GM19238 (cell line): ENCODE results near the gene C22orf23.
A peak's percentile ranks its signal among the peaks of the same experiment; 100 is the strongest.
"Not testable (repeated sequence)": the region's sequence is repeated elsewhere in the genome, so short reads cannot be mapped to it uniquely, and the experiment has no call there.

Experiments used
- DNase-seq: peaks from one replicate; pipeline ENCODE4 v3.0.0; 2011; ENCODE audit warnings: low spot score; ENCODE audit not compliant: insufficient read length

The C22orf23 gene

GRCh38 chr22:37954686-37955085 is 1.3 kb upstream of the C22orf23 start:
- no peak for DNase-seq

- DNase-seq: no peak
Measured at GRCh38 chr22:37953062-37953436, 352 bp downstream of the C22orf23 start.

DNA sequence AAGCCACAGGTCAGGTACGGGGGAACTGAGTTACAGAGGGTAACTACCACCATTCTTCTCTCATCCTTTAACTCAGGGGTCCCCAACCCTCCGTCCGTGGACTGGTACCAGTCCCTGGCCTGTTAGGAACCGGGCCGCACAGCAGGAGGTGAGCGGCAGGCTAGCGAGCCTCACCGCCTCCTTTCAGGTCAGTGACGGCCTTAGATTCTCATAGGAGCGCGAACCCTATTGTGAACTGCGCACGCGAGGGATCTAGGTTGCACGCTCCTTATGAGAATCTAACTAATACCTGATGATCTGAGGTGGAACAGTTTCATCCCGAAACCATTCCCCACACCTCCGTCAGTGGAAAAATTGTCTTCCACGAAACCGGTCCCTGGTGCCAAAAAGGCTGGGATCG is 772 bp downstream of the C22orf23 start:
- not testable (repeated sequence) for DNase-seq

DNA sequence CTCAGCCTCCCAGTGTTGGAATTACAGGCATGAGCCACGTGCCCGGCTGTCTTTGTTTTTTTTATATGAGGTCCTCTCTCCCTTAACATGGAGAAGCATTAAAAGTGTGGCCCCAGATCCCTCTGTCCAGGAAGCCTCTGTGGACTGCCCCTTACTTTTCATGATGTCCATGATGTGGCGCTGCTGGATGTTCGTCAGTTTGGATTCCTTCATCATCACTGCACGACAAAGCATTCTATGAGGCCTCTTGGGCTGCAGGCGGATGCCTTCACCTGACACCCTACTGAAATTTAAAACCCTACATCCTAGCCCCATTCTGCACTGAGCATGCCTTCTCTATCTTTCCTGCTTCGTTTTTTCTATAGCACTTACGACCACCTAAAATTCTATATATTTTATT is 2.1 kb downstream of the C22orf23 start:
- DNase-seq: no peak

GRCh38 chr22:37947142-37947795 is 6.1 kb downstream of the C22orf23 start:
- DNase-seq: not testable (repeated sequence)

GRCh38 chr22:37944423-37944822 is 9.0 kb downstream of the C22orf23 start:
- not testable (repeated sequence) for DNase-seq

- DNase-seq: no peak
Measured at GRCh38 chr22:37943825-37944198, 9.6 kb downstream of the C22orf23 start.

GRCh38 chr22:37943136-37943824 is 10.1 kb downstream of the C22orf23 start:
- DNase-seq: no peak

- no peak for DNase-seq
Measured at GRCh38 chr22:37942133-37942532, 11.3 kb downstream of the C22orf23 start.

GRCh38 chr22:37940698-37941376 is 12.6 kb downstream of the C22orf23 start:
- no peak for DNase-seq

GRCh38 chr22:37933711-37934376 is 19.6 kb downstream of the C22orf23 start:
- peak; percentile 90 for DNase-seq

- no peak for DNase-seq
Measured at GRCh38 chr22:37932821-37933578, 20.4 kb downstream of the C22orf23 start.

- DNase-seq: no peak
Measured at GRCh38 chr22:37932401-37932800, 21.0 kb downstream of the C22orf23 start.

- DNase-seq: no peak
Measured at GRCh38 chr22:37931893-37932389, 21.5 kb downstream of the C22orf23 start.

DNA sequence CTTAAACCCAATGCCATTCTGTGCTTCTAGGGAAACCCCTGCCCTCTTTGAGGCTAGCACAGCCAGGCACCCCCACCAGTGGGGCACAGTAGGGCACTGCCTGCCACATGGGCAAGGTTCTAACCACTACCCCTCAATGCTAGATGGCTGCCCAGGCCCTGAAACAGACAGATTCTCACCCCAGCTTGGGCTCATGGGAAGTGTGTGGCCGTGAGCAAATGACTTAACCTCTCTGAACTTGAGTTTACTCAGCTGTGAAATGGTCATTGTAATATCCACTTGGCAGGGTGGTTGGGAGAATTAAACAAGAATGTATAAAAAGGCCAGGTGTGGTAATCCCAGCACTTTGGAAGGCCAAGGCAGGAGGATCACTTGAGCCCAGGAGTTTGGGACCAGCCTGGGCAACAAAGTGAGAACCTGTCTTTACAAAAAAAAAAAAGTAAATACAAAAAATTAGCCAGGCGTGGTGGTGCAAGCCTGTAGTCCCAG is 22.4 kb downstream of the C22orf23 start:
- no peak for DNase-seq

GRCh38 chr22:37930270-37930951 is 23.0 kb downstream of the C22orf23 start:
- DNase-seq: no peak

- DNase-seq: no peak
Measured at GRCh38 chr22:37929390-37929789, 24.0 kb downstream of the C22orf23 start.

- no peak for DNase-seq
Measured at GRCh38 chr22:37927637-37927936, 25.8 kb downstream of the C22orf23 start.

DNA sequence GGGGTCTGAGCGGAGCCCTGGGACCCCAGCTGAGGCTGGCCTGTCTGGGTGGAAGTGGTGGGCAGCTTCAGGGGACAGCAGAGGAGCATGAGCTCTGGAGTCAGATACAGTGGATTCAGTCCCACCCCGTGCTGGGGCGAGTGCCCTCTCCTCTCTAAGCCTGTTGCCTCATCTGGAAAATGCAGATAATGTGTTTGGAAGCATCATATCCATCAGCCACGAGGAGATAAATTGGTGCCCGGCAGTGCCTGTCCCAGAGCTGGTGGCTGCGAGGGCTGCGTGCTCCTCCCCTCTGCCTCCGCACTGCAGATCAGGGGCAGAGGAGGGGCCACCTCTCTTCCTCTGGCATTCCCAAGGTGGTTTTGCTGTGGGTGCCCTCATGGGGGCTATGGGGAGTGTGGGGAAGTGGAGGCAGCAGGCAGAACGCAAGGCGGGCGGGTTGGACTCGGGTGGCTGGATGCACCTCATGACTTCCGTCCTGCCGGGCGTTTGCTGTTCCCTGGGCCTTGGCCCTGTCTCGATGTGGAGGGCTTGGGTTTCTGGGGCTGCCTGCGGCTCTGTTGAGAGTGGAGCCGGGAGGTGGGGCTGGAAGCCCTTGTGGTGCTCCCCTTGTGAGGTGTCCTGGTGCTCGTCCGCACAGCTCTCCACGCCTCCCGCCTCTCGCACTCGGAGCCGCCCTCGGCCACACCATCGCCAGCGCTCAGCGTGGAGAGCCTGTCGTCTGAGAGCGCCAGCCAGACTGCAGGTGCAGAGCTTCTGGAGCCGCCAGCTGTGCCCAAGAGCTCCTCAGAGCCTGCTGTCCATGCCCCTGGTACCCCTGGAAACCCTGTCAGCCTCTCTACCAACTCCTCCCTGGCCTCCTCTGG is 26.4 kb downstream of the C22orf23 start:
- no peak for DNase-seq

- DNase-seq: no peak
Measured at GRCh38 chr22:37926358-37926757, 27.0 kb downstream of the C22orf23 start.
